Raji (cell line): Measurements from ENCODE around the gene GSE1.

Source experiments
- POLR2A ChIP-seq: IDR thresholded peaks from 2 replicates; pipeline ENCODE4 v1.6.1; 2011; ENCODE audit warnings: low read depth, low read length, control low read depth; ENCODE audit not compliant: insufficient read depth

The GSE1 gene

DNA sequence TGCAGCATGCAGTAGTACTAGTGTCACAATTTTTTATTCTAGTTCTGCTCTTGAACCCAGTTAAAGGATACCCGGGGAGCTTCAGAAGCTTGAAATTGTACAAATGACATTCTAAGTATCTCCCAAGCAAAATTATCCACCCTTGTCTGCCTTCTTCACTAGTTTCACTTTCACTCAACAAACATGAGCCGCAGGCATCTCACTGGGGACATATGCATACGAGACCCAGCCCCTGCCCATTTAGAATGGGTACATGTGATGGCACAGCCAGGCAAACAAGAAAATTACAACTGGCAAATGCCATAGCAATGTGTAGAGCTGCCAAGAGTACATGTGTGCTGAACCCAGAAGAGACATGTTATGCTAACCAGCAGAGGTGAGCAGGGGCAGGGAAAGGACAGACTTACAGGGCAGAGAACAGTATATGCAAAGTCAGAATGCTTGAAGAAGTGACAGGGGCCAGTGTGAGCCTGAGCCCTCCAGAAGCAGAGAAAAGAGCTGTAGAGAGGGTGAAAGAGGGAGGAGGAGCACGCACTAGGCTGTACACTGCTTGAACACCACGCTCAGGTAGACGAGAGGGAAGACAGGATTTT is 67.3 kb downstream of the GSE1 start:
- TF ChIP-seq POLR2A: no peak

DNA sequence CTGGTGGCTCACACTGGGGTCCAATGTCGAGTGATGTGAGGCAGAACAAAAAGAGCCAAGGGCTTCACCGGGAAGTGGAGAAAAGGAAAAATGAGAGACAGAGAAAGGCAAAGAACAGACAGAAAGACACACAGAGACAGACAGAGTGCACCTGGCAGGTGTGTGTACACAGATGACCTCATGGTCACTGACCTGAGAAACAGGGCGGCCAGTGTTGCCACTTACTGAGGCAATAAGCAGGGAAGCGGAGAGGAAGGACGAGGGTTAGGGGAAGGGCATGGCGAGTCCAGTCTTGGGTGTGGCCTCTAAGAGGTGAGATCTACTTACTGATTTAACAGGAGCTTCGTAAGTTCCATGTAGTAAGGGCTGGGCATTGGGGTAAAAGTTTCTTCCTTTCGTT is 68.1 kb downstream of the GSE1 start:
- no peak for TF ChIP-seq POLR2A

DNA sequence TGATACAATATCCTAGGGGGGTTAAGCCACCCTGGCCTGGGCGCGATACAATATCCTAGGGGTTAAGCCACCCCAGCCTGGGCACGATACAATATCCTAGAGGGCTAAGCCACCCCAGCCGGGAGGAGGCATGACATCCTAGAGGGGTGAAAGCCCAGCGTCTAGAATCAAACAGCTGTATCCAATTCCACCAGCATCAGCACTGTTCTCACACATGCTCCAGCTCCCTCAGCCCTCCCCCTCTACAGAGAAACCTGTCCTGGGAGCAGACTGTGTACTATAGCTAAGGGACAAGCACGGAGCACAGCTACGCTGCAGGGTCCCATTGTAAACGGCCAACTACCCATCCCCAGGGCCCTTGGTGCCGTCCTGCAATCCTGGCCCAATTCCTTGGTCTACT is 69.4 kb downstream of the GSE1 start:
- TF ChIP-seq POLR2A: no peak

DNA sequence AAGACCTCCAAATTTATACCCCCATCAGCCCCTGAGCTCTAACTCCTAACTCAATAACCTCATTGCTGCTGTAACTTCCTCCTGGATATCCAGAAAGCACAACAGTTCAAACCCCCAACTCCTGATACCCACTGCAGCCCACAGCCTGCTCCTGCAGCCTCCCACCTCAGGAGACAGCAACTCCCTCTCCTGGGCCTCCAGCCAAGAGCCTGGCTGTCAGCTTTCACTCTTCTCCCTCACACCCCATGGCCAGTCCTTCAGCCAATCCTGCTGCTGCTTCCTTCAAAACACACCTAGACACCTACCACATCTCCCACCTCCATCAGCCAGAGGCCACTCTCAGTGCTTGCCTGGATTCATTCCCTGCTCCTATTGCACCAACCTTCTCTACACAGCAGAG is 70.2 kb downstream of the GSE1 start:
- no peak for TF ChIP-seq POLR2A

DNA sequence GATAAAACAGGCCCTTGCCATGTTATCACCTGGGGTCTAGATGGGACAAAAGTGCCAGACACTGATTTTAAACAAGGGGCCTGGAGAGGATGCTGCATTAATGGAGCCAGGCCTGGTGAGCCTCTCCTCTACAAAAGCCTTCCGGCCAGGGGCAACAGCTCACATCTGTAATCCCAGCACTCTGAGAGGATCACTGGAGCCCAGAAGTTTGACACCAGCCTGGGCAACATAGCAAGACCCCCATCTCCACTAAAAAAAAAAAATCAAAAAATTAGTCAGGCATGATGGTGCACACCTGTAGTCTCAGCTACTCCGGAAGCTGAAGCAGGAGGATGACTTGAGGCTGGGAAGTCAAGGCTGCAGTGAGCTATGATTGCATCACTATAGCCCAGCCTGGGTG is 72.1 kb downstream of the GSE1 start:
- TF ChIP-seq POLR2A: no peak

DNA sequence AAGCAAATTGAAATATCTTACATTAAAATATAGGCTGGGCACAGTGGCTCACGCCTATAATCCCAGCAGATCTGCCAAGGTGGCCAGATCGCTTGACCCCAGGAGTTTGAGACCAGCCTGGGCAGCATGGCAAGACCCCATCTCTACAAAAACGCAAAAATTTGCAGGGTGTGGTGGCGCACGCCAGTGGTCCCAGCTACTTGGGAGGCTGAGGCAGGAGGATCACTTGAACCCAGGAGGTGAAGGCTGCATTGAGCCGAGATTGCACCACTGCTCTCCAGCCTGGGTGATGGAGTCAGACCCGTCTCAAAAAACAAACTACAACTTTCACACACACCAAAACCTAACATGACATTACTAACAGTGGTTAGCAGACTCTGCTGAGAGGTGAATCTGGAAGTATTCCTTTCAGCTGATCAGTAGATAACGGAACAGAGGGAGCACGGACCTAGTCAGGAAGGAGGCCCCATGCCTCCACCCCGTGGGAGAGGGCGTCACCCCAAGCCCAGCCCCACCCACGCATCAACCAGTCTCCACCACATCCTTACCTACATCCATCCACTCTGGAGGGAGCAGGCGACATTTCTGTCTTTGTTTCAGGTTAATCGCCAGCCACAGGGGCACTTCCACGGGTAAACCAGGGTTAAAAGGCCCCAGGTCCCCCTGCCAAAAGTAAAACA is 73.9 kb downstream of the GSE1 start:
- TF ChIP-seq POLR2A: no peak

DNA sequence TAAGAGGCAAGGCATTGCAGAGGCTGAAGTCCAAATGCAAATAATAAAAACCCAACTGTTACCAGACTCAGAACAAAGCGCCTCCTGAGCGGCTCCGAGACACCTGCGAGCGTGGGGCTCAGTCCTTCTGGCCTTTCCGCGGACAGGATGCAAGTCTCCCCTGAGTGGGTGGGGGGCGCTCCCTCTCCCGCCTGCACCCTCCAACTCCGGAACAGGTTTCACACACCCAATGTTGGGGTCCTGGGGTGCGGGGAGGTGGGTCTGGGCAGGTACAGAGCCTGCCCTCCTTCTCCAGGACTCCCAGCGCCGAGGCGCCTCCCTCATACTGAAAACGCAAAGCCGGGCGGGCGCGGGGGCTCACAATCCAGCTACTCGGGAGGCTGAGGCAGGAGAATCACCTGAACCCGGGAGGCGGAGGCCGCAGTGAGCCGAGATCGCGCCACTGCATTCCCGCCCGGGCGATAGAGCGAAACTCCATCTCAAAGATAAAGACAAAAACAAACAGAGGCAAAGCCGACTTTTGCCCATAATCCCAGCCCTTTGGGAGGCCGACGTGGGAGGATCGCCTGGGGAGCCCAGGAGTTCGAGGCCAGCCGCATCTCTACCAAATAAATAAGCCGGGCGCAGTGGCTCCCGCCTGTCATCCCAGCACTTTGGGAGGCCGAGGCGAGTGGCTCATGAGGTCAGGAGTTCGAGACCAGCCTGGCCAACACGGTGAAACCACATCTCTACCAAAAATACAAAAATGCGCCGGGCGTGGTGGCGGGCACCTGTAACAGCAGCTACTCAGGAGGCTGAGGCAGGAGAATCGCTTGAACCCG is 74.7 kb downstream of the GSE1 start:
- no peak for TF ChIP-seq POLR2A

DNA sequence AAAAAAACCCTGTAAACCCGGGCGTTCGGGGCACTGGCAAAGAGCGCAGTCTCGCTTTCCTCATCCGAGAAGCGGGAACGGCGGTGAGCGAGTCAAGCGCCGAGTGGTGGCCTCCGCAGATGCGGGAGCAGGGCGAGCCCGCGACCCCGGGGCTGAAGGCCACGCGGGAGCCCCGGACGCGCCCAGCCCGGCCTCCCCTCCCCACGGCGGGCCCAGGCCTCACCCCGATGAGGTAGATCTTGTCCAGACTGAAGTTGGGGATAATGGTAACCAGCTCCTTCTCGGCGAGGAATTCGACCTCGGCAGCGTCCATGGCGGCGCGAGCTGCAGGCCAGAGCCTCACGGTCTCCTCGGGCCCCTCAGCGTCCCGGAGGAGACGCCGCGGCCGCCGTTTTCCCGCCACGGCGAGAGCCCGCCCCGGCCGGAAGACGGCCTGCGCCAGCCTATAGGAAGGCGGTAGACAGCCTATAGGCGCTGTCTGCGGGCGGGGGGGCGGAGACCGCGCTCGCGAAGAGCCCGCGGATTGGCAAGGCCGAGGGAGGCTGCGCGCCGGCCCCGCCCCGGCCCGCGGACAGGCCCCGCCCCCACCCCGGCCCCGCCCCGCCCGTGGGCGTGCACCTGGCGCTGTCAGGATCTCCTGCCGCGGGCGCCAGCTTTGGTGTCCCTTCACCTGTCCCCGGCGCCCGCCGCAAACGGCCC is 75.6 kb downstream of the GSE1 start, which contains the start of gene GINS2:
Gene GINS2 (minus strand): TSS at position 369 of the 699 bp plus-strand sequence. CDS start 56 bp downstream, at position 313.
- peak; percentile 87 for TF ChIP-seq POLR2A

DNA sequence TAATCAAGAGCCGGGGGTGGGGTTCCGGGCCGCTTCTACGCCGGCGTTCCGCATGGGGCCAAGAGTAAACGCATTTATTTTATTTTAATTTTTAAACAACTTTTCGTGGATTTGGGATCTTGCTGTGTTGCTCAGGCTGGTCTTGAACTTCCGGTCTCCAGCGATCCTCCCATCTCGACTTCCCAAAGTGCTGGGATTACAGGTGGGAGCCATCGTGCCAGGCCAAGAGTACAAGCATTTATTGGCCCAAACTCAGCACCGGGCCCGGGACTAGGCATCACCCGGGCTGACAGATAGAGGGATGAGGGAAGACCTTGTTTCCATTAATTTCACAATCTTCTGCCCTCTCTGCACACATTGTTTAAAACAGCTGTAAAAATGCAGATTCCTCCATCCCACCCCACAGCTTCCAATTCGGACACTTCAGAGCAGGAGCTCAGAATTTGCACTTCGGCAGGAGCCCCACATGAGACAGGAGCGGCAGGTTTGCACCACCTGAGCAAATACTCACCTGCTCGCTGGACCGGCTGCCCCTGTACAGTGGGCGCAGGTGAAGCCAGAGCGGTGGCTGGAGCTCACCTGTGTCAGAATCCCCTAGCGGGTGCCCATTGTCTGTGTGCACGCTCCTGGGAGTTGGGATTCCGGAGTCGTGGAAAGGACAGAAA is 76.3 kb downstream of the GSE1 start:
- TF ChIP-seq POLR2A: no peak

DNA sequence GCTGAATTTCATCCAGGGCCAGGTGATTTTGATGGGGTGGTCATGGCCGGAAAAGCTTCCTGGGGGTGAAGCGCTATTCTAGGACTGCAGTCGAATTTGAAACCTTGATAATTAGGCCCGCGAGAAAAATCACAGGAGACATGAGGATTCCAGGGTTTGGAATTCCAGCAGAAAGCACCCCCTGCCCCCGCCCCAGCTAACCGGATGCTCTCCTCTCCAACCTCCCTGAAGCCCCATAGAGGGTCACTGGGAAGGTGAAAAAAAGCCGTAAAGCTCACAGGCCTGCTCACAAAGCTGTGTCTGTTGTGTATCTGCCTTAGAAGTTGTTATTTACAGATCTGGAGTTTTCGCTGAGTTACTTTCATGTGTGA is 76.8 kb downstream of the GSE1 start:
- TF ChIP-seq POLR2A: no peak

DNA sequence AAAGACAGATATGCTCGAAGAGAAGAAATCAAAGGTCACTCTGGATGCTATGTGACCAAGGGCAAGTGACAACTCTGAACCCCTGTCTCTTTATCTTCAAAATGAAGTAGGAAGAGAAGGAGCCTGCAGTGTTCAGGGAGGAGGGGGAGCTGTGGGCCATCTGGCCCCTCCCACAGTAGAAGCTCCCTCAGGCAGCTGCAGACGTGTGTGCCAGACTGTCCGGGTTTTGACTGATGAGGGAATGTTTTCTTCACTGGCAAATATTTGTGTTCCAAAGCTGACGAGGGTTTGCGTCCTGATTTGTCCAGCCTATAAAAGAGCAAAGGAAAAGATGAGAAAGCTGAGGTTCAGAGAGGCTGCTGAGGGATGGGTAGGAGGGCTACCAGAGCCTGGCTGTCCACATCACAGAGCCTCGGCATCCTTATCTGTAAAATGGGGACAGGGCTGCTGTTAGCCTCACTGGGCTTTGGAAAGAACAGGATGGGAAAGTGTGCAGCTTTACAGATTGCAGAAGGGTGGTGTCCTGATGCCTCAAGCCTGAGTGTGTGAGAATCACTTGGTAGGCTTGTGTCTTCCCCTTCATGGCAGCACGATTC is 77.4 kb downstream of the GSE1 start:
- no peak for TF ChIP-seq POLR2A

DNA sequence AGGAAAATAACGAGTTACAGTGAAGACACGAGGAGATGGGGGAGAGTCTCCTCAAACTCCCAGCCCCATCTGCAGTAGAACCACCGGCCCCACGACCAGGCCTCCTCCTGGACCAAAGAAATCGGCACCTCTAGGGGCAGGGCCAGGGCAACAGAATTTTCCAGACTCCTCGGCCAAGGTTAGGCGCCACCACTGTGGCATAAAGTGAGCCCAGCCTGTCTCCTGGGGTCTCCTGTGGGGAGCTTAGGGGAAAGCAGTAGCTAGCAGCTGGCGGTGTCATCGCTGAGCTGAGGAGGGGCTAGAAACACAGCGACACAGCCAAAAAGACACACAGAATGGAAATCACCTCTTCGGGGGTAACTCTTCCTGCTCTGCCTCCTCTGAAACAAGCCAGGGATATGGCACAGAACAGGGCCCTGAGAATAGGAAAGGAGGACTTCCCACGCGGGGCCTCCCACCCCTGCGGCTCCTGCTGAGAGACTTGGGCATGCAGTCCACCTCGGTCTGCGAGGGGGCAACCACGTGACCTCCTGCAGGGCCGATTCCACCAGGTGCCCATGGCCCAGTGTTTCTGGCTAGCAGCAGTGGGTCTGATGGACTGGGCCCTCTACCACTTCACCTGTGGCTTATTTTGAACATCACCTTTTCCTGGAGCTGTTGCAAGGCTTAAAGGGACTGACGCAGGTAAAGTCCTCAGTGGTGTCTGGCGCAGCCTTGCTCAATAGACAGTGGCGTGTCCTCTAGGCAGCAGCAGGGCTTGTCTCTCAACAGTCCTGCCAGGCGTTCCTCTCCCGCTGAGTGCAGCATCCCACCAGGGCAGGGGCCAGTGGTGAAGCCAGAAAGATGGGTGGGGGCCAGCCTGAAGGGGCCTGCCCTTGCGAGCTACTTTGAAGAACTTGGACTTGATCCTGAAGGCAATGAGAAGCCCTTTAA is 82.3 kb downstream of the GSE1 start:
- TF ChIP-seq POLR2A: no peak

DNA sequence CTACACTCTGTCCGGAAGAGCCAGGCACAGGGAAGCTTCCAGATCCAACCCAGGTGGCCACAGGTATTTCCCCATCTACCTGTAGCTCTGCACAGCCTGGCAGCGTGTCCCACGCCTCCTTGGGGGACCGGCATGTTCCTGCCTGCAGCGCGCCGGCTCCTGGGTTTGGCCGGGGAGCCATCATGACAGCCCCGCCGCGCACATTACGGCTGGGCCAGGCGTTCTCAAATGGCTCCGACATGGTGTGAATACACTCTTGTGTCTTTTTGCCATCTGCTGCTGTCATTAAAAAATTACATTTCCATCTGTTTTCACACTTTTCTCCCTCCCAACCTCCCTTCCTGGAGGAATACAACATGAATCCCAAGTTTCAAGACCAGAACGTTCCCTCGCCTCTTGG is 83.7 kb downstream of the GSE1 start:
- no peak for TF ChIP-seq POLR2A
